GM19193 (cell line): Measurements from ENCODE around the gene OR10A6.

Source experiments
- POLR2A ChIP-seq: IDR thresholded peaks from 4 replicates; pipeline ENCODE4 v1.6.1; 2011; ENCODE audit not compliant: insufficient read depth, insufficient read length; ENCODE audit errors: extremely low read depth

OR10A6 gene

GRCh38 chr11:7931168-7931567 lies at the start of gene OR10A6:
TSS of gene OR10A6 (minus strand) at chr11:7931268. CDS start at chr11:7928662, 2,606 bp downstream.
- TF ChIP-seq POLR2A, result no peak

- TF ChIP-seq POLR2A, result no peak
Measured at GRCh38 chr11:7977232-7977917, 46.3 kb upstream of the OR10A6 start.

GRCh38 chr11:7974668-7975067 lies 43.6 kb upstream of the OR10A6 start:
- no peak for TF ChIP-seq POLR2A

- no peak for TF ChIP-seq POLR2A
Measured at GRCh38 chr11:7973011-7973410, 41.9 kb upstream of the OR10A6 start.

- TF ChIP-seq POLR2A, result no peak
Measured at GRCh38 chr11:7971846-7972245, 40.8 kb upstream of the OR10A6 start.

GRCh38 chr11:7969756-7970646 lies 38.9 kb upstream of the OR10A6 start:
- no peak for TF ChIP-seq POLR2A

GRCh38 chr11:7968686-7969085 lies 37.6 kb upstream of the OR10A6 start:
- no peak for TF ChIP-seq POLR2A

GRCh38 chr11:7967826-7968225 lies 36.8 kb upstream of the OR10A6 start:
- no peak for TF ChIP-seq POLR2A

- no peak for TF ChIP-seq POLR2A
Measured at GRCh38 chr11:7967097-7967496, 36.0 kb upstream of the OR10A6 start.

- no peak for TF ChIP-seq POLR2A
Measured at GRCh38 chr11:7965386-7965785, 34.3 kb upstream of the OR10A6 start, which contains the start of gene NLRP10. TSS of gene NLRP10 (minus strand) at chr11:7965447. CDS start at chr11:7963495, 1,952 bp downstream.

GRCh38 chr11:7964873-7965272 lies 33.8 kb upstream of the OR10A6 start:
- no peak for TF ChIP-seq POLR2A

- TF ChIP-seq POLR2A, result no peak
Measured at GRCh38 chr11:7964261-7964660, 33.2 kb upstream of the OR10A6 start.

- no peak for TF ChIP-seq POLR2A
Measured at GRCh38 chr11:7955191-7955590, 24.1 kb upstream of the OR10A6 start.

GRCh38 chr11:7949934-7950333 lies 18.9 kb upstream of the OR10A6 start:
- no peak for TF ChIP-seq POLR2A

GRCh38 chr11:7944123-7944522 lies 13.1 kb upstream of the OR10A6 start:
- no peak for TF ChIP-seq POLR2A

- no peak for TF ChIP-seq POLR2A
Measured at GRCh38 chr11:7941608-7942007, 10.5 kb upstream of the OR10A6 start, which contains the start of gene OR10A3. TSS of gene OR10A3 (minus strand) at chr11:7941708. CDS start at chr11:7939520, 2,188 bp downstream.
